Measurements from ENCODE around the gene ATP6AP2. TPM values are rescaled to one million over a fixed set of nuclear protein-coding genes. Genes with fewer than 3 reads are reported as not detected.

The ATP6AP2 gene
- total and polyA plus RNA-seq, 2 of the 13 experiments (the other 11 are each of a cell fraction or from before 2014, with no cell fraction given), result 55.6 to 108 TPM

GRCh38 chrX:40563784-40564183, 17.0 kb upstream of the ATP6AP2 start:
- H3K36me3 ChIP-seq (replicated peaks in 1 of 2; ENCODE audit: control insufficient read depth in 1 of 2, insufficient read depth in 2 of 2, low read length in 2 of 2), result no peaks in the 10 kb centered on the region
- BruUV-seq (replicated peaks), result no TSS peak
- H3K9me3 ChIP-seq (ENCODE audit: low read length), result no peaks in the 10 kb centered on the region
- no peak for ATAC-seq
- H3K9ac ChIP-seq (ENCODE audit: insufficient read depth, low read depth, low read length), result no peak overlapping the region
- 33% methylated on average over 2 of the region's 10 CpGs for WGBS (ENCODE audit: low lambda C conversion rate)
- TF ChIP-seq ETV6 (CRISPR knock-in tag; conservative IDR thresholded peaks at IDR 0.05) (no peak), ZNF224 (CRISPR knock-in tag; IDR thresholded peaks at IDR 0.05) (no peak), SP2 (CRISPR knock-in tag; IDR thresholded peaks at IDR 0.05) (no peak), TFAP4 (IDR thresholded peaks at IDR 0.05; ENCODE audit: borderline replicate concordance, low read depth) (no peak), ZFP90 (CRISPR knock-in tag; IDR thresholded peaks at IDR 0.05; ENCODE audit: borderline replicate concordance) (no peak), SNAPC5 (CRISPR knock-in tag; IDR thresholded peaks at IDR 0.05; ENCODE audit: borderline replicate concordance) (no peak), KAT8 (CRISPR knock-in tag; IDR thresholded peaks at IDR 0.05) (no peak)
- no peaks in the 10 kb centered on the region for H4K20me1 ChIP-seq (ENCODE audit: insufficient read depth, low read length)
- FAIRE-seq, result no peak
- H2AFZ ChIP-seq (ENCODE audit: low read length), result no peak overlapping the region
- no peaks in the 10 kb centered on the region for H3K27me3 ChIP-seq (ENCODE audit: control insufficient read depth in 1 of 2, insufficient read depth in 2 of 2, low read length in 2 of 2)
- H3K4me2 ChIP-seq (ENCODE audit: low read depth, low read length), result no peak overlapping the region
- ChIA-PET CTCF (ENCODE audit: low intra/inter-chr PET ratio, low total read pairs) (no interaction called here), POLR2A (no interaction called here)
- no peak for DNase-seq (ENCODE audit: low spot score)
- in situ Hi-C loops (cut with HindIII; ENCODE audit: extremely low pct_ligation_motif_present, low pct_unique_long_range_greater_than_20kb), result no loop called here
- H3K27ac ChIP-seq (ENCODE audit: extremely low read length, insufficient read depth, low read length), result no peak overlapping the region
- no peak overlapping the region for H3K4me3 ChIP-seq (replicated peaks in 1 of 3; ENCODE audit: insufficient read depth in 1 of 3, low read depth in 2 of 3, low read length in 3 of 3)
- H3K4me1 ChIP-seq (ENCODE audit: insufficient read depth, low read length), result no peaks in the 10 kb centered on the region
- intact Hi-C loops (cut with micrococcal nuclease; ENCODE audit: unreplicated experiment), result no loop called here
- H3K79me2 ChIP-seq (ENCODE audit: insufficient read depth, low read length), result no peaks in the 10 kb centered on the region

GRCh38 chrX:40564447-40564846, 16.3 kb upstream of the ATP6AP2 start:
- DNase-seq (ENCODE audit: low spot score), result no peak
- ATAC-seq, result no peak
- Histone ChIP-seq H3K79me2 (ENCODE audit: insufficient read depth, low read length) (no peaks in the 10 kb centered on the region), H3K4me2 (ENCODE audit: low read depth, low read length) (no peak overlapping the region), H3K9me3 (ENCODE audit: low read length) (no peaks in the 10 kb centered on the region), H3K4me3 (replicated peaks in 1 of 3; ENCODE audit: insufficient read depth in 1 of 3, low read depth in 2 of 3, low read length in 3 of 3) (no peak overlapping the region), H3K36me3 (replicated peaks in 1 of 2; ENCODE audit: control insufficient read depth in 1 of 2, insufficient read depth in 2 of 2, low read length in 2 of 2) (no peaks in the 10 kb centered on the region), H2AFZ (ENCODE audit: low read length) (no peak overlapping the region), H3K27ac (ENCODE audit: extremely low read length, insufficient read depth, low read length) (no peak overlapping the region), H3K4me1 (ENCODE audit: insufficient read depth, low read length) (no peaks in the 10 kb centered on the region), H3K27me3 (ENCODE audit: control insufficient read depth in 1 of 2, insufficient read depth in 2 of 2, low read length in 2 of 2) (no peaks in the 10 kb centered on the region), H4K20me1 (ENCODE audit: insufficient read depth, low read length) (no peaks in the 10 kb centered on the region), H3K9ac (ENCODE audit: insufficient read depth, low read depth, low read length) (no peak overlapping the region)
- FAIRE-seq, result no peak
- no peak for TF ChIP-seq TBP (CRISPR knock-in tag; IDR thresholded peaks at IDR 0.05)
- TF ChIP-seq NFE2 (CRISPR knock-in tag; IDR thresholded peaks at IDR 0.05), result no peak
- no peak for TF ChIP-seq DRAP1 (CRISPR knock-in tag; IDR thresholded peaks at IDR 0.05)
- in situ Hi-C loops (cut with HindIII; ENCODE audit: extremely low pct_ligation_motif_present, low pct_unique_long_range_greater_than_20kb) (no loop called here), intact Hi-C loops (cut with micrococcal nuclease; ENCODE audit: unreplicated experiment) (no loop called here)
- BruUV-seq (replicated peaks), result no TSS peak
- 33% methylated on average over 2 of the region's 4 CpGs for WGBS (ENCODE audit: low lambda C conversion rate)
- CTCF ChIA-PET (ENCODE audit: low intra/inter-chr PET ratio, low total read pairs), result no interaction called here
- POLR2A ChIA-PET, result no interaction called here
